HepG2 (cell line): Measurements from ENCODE around the gene CCT6A. TPM values are rescaled to one million over a fixed set of nuclear protein-coding genes. Genes with fewer than 3 reads are reported as not detected.

ENCODE experiments used
- EP300 ChIP-seq, 3 experiments: sonication (generic) in 1 of 3; formaldehyde crosslinking in 1 of 3; IDR thresholded peaks; 2 replicates each; pipeline versions ENCODE4 v1.5.1 to v1.6.1; 2011 to 2020; ENCODE audit warnings: low read depth in 2 of 3, low read length in 2 of 3, borderline replicate concordance in 1 of 3, improper control_type of control experiment in 1 of 3, mild to moderate bottlenecking in 1 of 3, missing genetic modification reagents in 1 of 3, moderate library complexity in 1 of 3
- GZF1 ChIP-seq: sonication (generic); formaldehyde crosslinking; IDR thresholded peaks from 2 replicates; pipeline ENCODE4 v1.5.1; 2020; ENCODE audit warnings: mild to moderate bottlenecking, missing genetic modification reagents
- HNRNPLL ChIP-seq: fragments of 200-400 bp; formaldehyde crosslinking; IDR thresholded peaks from 2 replicates; pipeline ENCODE4 v1.6.1; 2017; ENCODE audit warnings: mild to moderate bottlenecking, low read depth, low read length; ENCODE audit not compliant: poor library complexity, severe bottlenecking
- HNRNPUL1 ChIP-seq: fragments of 200-400 bp; formaldehyde crosslinking; IDR thresholded peaks from 2 replicates; pipeline ENCODE4 v1.6.1; 2017; ENCODE audit warnings: low read depth, mild to moderate bottlenecking, low read length, moderate library complexity
- IKZF1 ChIP-seq: fragments of 450-650 bp; IDR thresholded peaks from 2 replicates; pipeline ENCODE4 v1.7.1; 2016
- MEIS2 ChIP-seq: sonication (generic); formaldehyde crosslinking; IDR thresholded peaks from 2 replicates; pipeline ENCODE4 v1.9.0; 2021; ENCODE audit warnings: mild to moderate bottlenecking, missing genetic modification reagents
- NRL ChIP-seq: sonication (generic); formaldehyde crosslinking; IDR thresholded peaks from 2 replicates; pipeline ENCODE4 v1.5.0; 2020; ENCODE audit warnings: missing genetic modification reagents, mild to moderate bottlenecking, moderate library complexity, borderline replicate concordance
- RFX3 ChIP-seq: IDR thresholded peaks from 2 replicates; pipeline ENCODE4 v1.6.1; 2016; ENCODE audit warnings: missing biosample characterization, missing genetic modification reagents
- SIN3B ChIP-seq: fragments of 150-350 bp; IDR thresholded peaks from 2 replicates; pipeline ENCODE4 v1.6.1; 2014; ENCODE audit warnings: low read length
- SP4 ChIP-seq: sonication (generic); formaldehyde crosslinking; IDR thresholded peaks from 2 replicates; pipeline ENCODE4 v1.8.1; 2023; ENCODE audit warnings: mild to moderate bottlenecking, missing genetic modification reagents
- TOE1 ChIP-seq: sonication (generic); formaldehyde crosslinking; IDR thresholded peaks from 2 replicates; pipeline ENCODE4 v1.4.0; 2020; ENCODE audit warnings: mild to moderate bottlenecking, missing genetic modification reagents
- ZFP41 ChIP-seq: sonication (generic); formaldehyde crosslinking; IDR thresholded peaks from 2 replicates; pipeline ENCODE4 v1.4.0; 2020; ENCODE audit warnings: mild to moderate bottlenecking, missing genetic modification reagents, borderline replicate concordance
- ZSCAN9 ChIP-seq: IDR thresholded peaks from 2 replicates; pipeline ENCODE4 v1.6.1; 2016; ENCODE audit warnings: borderline replicate concordance
- polyA plus RNA-seq, 8 experiments: library from polyadenylated mRNA; depleted of rRNA in 3 of 8; stranded (reverse) in 7 of 8; unstranded in 1 of 8; fragments of >200 nt; fragmentation: Illumina TruSeq in 4 of 8; extraction: Trizol in 4 of 8; gene quantifications; 2 replicates each; pipeline versions ENCODE4 v1.2.1 to v1.2.3, GENCODE V29; 2011 to 2016; ENCODE audit warnings: low read depth in 4 of 8, missing spikeins in 1 of 8, mixed read lengths in 1 of 8; ENCODE audit not compliant: insufficient read depth in 1 of 8
- total RNA-seq, 5 experiments: library from RNA; depleted of rRNA; stranded (reverse); fragments of >200 nt; fragmentation: Illumina TruSeq; extraction: Trizol; gene quantifications; 2 replicates each; pipeline ENCODE4 v1.2.3, GENCODE V29; 2016; ENCODE audit warnings: low read depth in 1 of 5
- TF ChIP-seq, protein P1 (sequence below): sonication (generic); formaldehyde crosslinking; IDR thresholded peaks from 2 replicates; pipeline ENCODE4 v1.5.0; 2020; ENCODE audit warnings: mild to moderate bottlenecking, missing genetic modification reagents, moderate library complexity
- TF ChIP-seq, protein P2 (sequence below): sonication (generic); formaldehyde crosslinking; IDR thresholded peaks from 2 replicates; pipeline ENCODE4 v1.8.0; 2022; ENCODE audit warnings: low read depth, missing genetic modification reagents
- TF ChIP-seq, protein P3 (sequence below): sonication (generic); formaldehyde crosslinking; IDR thresholded peaks from 2 replicates; pipeline ENCODE4 v1.4.0; 2020; ENCODE audit warnings: mild to moderate bottlenecking, missing genetic modification reagents
- TF ChIP-seq, protein P4 (sequence below): sonication (generic); formaldehyde crosslinking; conservative IDR thresholded peaks from 2 replicates; pipeline ENCODE4 v1.8.0; 2022; ENCODE audit warnings: mild to moderate bottlenecking, moderate library complexity, missing genetic modification reagents
- TF ChIP-seq, protein P5 (sequence below): sonication (generic); formaldehyde crosslinking; IDR thresholded peaks from 2 replicates; pipeline ENCODE4 v1.4.0; 2020; ENCODE audit warnings: missing genetic modification reagents

The CCT6A gene
- total and polyA plus RNA-seq, 2 of the 13 experiments (the other 11 are each of a cell fraction or from before 2014, with no cell fraction given): 219 to 292 TPM

DNA sequence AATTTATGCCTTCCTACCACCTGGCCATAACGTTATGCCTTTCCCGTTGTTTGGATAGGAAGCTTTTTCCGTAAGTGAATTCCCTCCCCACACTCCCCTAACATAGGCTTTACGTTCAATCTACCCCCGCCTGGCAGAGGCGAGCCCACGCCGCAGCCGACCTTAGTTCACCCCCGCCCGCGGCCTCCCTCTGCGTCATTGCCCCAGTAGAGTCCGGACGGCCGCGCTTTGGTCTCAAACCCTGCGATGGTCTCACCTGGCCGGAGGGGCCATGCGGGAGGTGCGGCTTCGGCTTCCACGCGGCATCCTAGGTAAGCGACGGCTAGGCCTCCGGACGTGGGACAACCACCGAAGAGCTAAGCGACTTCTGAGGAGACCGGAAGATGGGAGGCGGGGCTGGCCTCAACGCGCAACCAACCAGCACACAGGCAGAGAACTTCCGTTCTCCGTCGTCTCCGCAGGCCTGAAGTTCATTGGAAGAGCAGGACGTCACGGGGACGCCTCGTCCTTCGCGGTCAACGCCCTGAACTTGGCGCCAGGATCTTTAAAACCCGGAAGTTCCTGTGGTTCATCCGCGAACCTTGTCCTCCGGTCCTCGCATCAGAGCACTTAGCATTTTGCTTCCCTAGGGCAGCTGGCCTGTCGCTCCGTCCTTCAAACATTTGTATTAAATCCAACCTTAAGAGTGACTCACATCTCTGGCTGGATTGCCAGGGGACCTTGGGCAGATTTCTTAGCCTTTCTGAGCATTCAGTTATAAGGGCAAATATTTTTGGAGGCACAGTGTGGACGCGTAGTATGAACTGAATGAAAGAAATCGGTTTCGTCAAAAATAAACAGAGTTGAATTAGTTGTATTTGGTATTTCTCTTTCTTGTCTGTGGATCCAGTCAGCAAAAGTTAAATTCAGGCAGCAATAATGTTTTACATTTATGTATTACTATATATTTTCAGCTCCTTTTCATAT lies 54.8 kb downstream of the CCT6A start, which contains the start of gene CHCHD2 (continued):
- 0 out of 2 replicates have a peak, but pooled peaks have one; percentile 18 for TF ChIP-seq TOE1
- TF ChIP-seq ZFP41 (CRISPR knock-in tag): peak; percentile 91; the same call in 1 of the 2 replicates
- TF ChIP-seq RFX3 (CRISPR knock-in tag): no peak
- TF ChIP-seq, protein P1, sequence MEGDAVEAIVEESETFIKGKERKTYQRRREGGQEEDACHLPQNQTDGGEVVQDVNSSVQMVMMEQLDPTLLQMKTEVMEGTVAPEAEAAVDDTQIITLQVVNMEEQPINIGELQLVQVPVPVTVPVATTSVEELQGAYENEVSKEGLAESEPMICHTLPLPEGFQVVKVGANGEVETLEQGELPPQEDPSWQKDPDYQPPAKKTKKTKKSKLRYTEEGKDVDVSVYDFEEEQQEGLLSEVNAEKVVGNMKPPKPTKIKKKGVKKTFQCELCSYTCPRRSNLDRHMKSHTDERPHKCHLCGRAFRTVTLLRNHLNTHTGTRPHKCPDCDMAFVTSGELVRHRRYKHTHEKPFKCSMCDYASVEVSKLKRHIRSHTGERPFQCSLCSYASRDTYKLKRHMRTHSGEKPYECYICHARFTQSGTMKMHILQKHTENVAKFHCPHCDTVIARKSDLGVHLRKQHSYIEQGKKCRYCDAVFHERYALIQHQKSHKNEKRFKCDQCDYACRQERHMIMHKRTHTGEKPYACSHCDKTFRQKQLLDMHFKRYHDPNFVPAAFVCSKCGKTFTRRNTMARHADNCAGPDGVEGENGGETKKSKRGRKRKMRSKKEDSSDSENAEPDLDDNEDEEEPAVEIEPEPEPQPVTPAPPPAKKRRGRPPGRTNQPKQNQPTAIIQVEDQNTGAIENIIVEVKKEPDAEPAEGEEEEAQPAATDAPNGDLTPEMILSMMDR: no peak
- TF ChIP-seq SIN3B: peak; percentile 76; the same call in 1 of the 2 replicates
- TF ChIP-seq, protein P2, sequence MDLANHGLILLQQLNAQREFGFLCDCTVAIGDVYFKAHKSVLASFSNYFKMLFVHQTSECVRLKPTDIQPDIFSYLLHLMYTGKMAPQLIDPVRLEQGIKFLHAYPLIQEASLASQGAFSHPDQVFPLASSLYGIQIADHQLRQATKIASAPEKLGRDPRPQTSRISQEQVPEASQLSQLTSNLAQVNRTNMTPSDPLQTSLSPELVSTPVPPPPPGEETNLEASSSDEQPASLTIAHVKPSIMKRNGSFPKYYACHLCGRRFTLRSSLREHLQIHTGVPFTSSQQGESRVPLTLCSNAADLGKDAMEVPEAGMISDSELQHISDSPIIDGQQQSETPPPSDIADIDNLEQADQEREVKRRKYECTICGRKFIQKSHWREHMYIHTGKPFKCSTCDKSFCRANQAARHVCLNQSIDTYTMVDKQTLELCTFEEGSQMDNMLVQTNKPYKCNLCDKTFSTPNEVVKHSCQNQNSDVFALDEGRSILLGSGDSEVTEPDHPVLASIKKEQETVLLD (CRISPR knock-in tag): no peak
- TF ChIP-seq, protein P3, sequence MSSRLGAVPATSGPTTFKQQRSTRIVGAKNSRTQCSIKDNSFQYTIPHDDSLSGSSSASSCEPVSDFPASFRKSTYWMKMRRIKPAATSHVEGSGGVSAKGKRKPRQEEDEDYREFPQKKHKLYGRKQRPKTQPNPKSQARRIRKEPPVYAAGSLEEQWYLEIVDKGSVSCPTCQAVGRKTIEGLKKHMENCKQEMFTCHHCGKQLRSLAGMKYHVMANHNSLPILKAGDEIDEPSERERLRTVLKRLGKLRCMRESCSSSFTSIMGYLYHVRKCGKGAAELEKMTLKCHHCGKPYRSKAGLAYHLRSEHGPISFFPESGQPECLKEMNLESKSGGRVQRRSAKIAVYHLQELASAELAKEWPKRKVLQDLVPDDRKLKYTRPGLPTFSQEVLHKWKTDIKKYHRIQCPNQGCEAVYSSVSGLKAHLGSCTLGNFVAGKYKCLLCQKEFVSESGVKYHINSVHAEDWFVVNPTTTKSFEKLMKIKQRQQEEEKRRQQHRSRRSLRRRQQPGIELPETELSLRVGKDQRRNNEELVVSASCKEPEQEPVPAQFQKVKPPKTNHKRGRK (CRISPR knock-in tag): no peak
- TF ChIP-seq HNRNPLL: peak; percentile 79
- peak; percentile 87 for TF ChIP-seq NRL (CRISPR knock-in tag)
- TF ChIP-seq GZF1 (CRISPR knock-in tag): no peak
- TF ChIP-seq, protein P4, sequence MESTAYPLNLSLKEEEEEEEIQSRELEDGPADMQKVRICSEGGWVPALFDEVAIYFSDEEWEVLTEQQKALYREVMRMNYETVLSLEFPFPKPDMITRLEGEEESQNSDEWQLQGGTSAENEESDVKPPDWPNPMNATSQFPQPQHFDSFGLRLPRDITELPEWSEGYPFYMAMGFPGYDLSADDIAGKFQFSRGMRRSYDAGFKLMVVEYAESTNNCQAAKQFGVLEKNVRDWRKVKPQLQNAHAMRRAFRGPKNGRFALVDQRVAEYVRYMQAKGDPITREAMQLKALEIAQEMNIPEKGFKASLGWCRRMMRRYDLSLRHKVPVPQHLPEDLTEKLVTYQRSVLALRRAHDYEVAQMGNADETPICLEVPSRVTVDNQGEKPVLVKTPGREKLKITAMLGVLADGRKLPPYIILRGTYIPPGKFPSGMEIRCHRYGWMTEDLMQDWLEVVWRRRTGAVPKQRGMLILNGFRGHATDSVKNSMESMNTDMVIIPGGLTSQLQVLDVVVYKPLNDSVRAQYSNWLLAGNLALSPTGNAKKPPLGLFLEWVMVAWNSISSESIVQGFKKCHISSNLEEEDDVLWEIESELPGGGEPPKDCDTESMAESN (CRISPR knock-in tag): peak; percentile 70
- peak; percentile 16 for TF ChIP-seq ZSCAN9 (CRISPR knock-in tag)
- peak; percentile 52; the same call in 1 of the 2 replicates for TF ChIP-seq SP4
- no peak for TF ChIP-seq IKZF1
- TF ChIP-seq, protein P5, sequence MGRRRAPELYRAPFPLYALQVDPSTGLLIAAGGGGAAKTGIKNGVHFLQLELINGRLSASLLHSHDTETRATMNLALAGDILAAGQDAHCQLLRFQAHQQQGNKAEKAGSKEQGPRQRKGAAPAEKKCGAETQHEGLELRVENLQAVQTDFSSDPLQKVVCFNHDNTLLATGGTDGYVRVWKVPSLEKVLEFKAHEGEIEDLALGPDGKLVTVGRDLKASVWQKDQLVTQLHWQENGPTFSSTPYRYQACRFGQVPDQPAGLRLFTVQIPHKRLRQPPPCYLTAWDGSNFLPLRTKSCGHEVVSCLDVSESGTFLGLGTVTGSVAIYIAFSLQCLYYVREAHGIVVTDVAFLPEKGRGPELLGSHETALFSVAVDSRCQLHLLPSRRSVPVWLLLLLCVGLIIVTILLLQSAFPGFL (CRISPR knock-in tag): no peak
- peak; percentile 63; the same call in 1 of the 2 replicates for TF ChIP-seq MEIS2 (CRISPR knock-in tag)
- TF ChIP-seq HNRNPUL1: no peak
- no peak for TF ChIP-seq EP300 (IDR thresholded peaks at IDR 0.05; ENCODE audit: low read depth in 2 of 2, low read length in 2 of 2)
- no peak; the same call in 1 of the 2 replicates for TF ChIP-seq EP300 (CRISPR knock-in tag; IDR thresholded peaks at IDR 0.05; ENCODE audit: borderline replicate concordance)
